Keratinocyte (primary cell): ENCODE data around the gene TRAPPC14.

Experiments
- EZH2 ChIP-seq: IDR thresholded peaks from one replicate; pipeline ENCODE4 v1.6.1; 2012; ENCODE audit warnings: inconsistent platforms, mild to moderate bottlenecking, low read length, moderate library complexity
- TF ChIP-seq, protein P1 (sequence below), 3 experiments: IDR thresholded peaks in 1 of 3; conservative IDR thresholded peaks in 1 of 3; optimal IDR thresholded peaks in 1 of 3; 2 replicates in 2 of 3; 3 replicates in 1 of 3; pipeline versions ENCODE3 to v1.5.1; 2011; ENCODE audit warnings: low read length in 3 of 3, mild to moderate bottlenecking in 3 of 3, moderate library complexity in 2 of 3, control low read depth in 1 of 3, inconsistent platforms in 1 of 3; ENCODE audit not compliant: insufficient read depth in 2 of 3; ENCODE audit errors: extremely low read depth in 1 of 3

DNA sequence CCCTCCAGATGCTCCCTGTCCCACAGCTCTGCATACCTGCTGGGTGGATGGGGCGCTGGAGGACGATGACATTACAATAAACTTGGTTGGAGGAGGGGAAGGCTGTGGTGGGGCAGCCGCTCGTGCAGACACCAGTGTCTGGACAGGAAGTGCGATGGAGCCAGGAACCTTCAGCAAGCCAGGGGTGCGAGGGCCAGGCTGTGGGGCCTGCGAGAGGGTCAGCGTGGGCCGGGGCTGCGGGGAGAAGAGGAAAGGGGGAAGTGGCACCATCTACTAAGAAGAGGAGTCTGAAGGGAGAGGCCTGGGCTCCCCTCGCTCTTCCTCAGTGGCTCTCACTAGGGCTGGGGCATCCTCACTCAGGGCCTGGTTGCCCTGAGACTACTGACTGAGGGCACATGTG lies 50.6 kb downstream of the TRAPPC14 start:
- TF ChIP-seq, protein P1, sequence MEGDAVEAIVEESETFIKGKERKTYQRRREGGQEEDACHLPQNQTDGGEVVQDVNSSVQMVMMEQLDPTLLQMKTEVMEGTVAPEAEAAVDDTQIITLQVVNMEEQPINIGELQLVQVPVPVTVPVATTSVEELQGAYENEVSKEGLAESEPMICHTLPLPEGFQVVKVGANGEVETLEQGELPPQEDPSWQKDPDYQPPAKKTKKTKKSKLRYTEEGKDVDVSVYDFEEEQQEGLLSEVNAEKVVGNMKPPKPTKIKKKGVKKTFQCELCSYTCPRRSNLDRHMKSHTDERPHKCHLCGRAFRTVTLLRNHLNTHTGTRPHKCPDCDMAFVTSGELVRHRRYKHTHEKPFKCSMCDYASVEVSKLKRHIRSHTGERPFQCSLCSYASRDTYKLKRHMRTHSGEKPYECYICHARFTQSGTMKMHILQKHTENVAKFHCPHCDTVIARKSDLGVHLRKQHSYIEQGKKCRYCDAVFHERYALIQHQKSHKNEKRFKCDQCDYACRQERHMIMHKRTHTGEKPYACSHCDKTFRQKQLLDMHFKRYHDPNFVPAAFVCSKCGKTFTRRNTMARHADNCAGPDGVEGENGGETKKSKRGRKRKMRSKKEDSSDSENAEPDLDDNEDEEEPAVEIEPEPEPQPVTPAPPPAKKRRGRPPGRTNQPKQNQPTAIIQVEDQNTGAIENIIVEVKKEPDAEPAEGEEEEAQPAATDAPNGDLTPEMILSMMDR (optimal IDR thresholded peaks at IDR 0.05 in 1 of 3, IDR thresholded peaks at IDR 0.05 in 1 of 3, conservative IDR thresholded peaks at IDR 0.05 in 1 of 3; ENCODE audit: extremely low read depth in 1 of 3, insufficient read depth in 2 of 3, low read length in 3 of 3): no peak
- TF ChIP-seq EZH2: no peak
